ENCODE data around the gene LRMDA.

DNA sequence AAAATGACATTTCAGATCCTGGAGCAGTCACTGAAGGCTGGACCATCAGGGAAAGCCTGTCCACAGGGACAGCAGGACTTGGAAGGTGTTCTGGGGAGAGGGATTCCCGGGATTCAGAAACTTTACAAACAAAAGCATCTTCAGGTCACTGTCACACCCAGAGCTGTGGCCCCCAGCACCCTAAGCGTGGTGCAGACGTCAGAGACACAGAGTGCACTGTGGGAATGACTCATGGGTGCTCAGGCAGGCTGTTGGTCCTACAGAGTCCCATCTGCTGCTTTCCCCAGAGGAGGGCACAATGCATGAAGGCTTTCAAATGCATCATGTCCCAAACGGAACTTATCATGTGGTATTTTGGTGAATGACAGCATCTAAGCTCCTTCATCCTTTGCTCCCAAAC is 13.1 kb upstream of the LRMDA start:
- TF ChIP-seq EZH2phosphoT487 (IDR thresholded peaks at IDR 0.05; ENCODE audit: borderline replicate concordance, low read length) = no peak
- TF ChIP-seq EZH2 (IDR thresholded peaks at IDR 0.05; ENCODE audit: low read length, unreplicated experiment) = no peak
- TF ChIP-seq, protein P1, sequence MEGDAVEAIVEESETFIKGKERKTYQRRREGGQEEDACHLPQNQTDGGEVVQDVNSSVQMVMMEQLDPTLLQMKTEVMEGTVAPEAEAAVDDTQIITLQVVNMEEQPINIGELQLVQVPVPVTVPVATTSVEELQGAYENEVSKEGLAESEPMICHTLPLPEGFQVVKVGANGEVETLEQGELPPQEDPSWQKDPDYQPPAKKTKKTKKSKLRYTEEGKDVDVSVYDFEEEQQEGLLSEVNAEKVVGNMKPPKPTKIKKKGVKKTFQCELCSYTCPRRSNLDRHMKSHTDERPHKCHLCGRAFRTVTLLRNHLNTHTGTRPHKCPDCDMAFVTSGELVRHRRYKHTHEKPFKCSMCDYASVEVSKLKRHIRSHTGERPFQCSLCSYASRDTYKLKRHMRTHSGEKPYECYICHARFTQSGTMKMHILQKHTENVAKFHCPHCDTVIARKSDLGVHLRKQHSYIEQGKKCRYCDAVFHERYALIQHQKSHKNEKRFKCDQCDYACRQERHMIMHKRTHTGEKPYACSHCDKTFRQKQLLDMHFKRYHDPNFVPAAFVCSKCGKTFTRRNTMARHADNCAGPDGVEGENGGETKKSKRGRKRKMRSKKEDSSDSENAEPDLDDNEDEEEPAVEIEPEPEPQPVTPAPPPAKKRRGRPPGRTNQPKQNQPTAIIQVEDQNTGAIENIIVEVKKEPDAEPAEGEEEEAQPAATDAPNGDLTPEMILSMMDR (conservative IDR thresholded peaks at IDR 0.05; ENCODE audit: low read depth, low read length) = no peak
